Fibroblast of pulmonary artery (primary cell): Measurements from ENCODE around the gene TBX19.

ENCODE experiments used
- DNase-seq: peaks from one replicate; pipeline ENCODE4 v3.0.0-alpha.2; 2010; ENCODE audit warnings: low read depth
- H3K4me3 ChIP-seq: replicated peaks from 2 replicates; pipeline ENCODE4 v1.5.1; 2011; ENCODE audit warnings: low read depth, mild to moderate bottlenecking, control low read depth, low read length, moderate library complexity
- TF ChIP-seq, protein P1 (sequence below): IDR thresholded peaks from 2 replicates; pipeline ENCODE4 v1.5.1; 2011; ENCODE audit warnings: mild to moderate bottlenecking, control low read depth, low read length, inconsistent platforms; ENCODE audit errors: missing control alignments

TBX19 gene

DNA sequence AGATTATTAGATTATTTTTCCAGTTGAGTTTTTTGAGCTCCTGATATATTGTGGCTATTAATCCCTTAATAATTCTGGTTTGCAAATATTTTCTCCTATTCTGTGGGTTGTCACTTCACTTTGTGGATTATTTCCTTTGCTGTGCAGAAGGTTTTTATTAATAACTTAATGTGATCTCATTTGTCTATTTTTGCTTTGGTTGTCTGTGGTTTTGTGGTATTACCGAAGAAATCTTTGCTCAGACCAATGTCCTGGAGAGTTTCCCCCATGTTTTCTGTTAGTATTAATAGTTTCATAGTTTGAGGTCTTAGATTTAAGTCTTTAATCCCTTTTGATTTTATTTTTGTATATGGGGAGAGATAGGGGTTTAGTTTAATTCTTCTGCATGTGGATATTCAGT lies 7.1 kb upstream of the TBX19 start:
- TF ChIP-seq, protein P1, sequence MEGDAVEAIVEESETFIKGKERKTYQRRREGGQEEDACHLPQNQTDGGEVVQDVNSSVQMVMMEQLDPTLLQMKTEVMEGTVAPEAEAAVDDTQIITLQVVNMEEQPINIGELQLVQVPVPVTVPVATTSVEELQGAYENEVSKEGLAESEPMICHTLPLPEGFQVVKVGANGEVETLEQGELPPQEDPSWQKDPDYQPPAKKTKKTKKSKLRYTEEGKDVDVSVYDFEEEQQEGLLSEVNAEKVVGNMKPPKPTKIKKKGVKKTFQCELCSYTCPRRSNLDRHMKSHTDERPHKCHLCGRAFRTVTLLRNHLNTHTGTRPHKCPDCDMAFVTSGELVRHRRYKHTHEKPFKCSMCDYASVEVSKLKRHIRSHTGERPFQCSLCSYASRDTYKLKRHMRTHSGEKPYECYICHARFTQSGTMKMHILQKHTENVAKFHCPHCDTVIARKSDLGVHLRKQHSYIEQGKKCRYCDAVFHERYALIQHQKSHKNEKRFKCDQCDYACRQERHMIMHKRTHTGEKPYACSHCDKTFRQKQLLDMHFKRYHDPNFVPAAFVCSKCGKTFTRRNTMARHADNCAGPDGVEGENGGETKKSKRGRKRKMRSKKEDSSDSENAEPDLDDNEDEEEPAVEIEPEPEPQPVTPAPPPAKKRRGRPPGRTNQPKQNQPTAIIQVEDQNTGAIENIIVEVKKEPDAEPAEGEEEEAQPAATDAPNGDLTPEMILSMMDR = no peak
- DNase-seq = no peak
- no peak overlapping the region for H3K4me3 ChIP-seq

DNA sequence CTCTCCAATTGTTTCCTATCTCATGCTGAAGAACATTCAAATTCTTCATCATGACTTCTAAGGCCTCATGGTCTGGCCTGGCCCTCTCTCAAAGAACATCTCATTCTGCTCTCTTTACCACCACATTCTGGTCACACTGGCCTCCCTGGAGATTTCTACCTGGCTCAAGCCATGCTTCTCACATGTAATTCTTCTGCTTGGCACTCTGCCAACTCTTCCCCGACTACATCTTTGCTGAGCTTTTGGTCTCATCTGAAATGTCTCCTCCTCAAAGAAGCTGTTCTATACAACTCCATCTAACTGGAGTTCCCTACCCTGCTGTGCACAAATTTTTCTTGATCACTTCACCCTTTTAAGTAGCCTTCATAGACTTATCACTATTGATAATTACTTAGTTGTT lies 1.4 kb upstream of the TBX19 start:
- H3K4me3 ChIP-seq = no peak overlapping the region
- TF ChIP-seq, protein P1 = no peak
- no peak for DNase-seq

DNA sequence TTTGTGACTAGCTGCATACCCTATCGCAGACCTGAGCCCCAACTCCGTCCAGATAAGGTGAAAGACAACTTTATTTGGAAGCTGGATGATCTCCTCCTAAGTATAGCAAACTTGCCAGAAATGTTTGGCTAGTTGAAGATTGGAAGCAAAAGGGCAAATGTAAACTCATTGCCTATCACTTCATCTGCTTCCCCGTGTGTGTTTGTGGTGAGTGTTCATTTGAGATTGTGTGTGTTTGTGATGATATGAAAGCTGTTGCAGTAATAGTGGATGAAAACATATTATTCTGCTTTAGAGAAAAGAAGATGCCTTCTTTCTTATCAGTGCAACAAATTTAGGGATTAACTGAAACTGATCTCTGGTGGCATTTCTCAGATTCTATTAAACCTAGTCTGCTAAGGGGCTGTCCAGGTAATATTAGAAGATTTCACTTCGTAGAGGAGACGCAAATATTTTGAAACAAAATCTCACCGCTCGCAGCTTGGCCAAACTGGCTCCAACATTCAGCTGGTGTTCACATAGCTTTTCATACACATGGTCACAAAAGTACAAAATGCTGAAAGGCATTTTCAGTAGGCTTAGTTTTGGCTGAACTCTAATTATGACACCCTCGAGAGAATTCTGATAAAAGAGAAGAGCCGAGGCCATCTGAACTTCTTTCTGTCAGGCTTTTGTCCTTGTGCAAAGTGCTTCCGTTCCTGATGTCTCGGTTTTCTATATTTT lies 1.1 kb downstream of the TBX19 start:
- TF ChIP-seq, protein P1 = no peak
- DNase-seq = no peak

DNA sequence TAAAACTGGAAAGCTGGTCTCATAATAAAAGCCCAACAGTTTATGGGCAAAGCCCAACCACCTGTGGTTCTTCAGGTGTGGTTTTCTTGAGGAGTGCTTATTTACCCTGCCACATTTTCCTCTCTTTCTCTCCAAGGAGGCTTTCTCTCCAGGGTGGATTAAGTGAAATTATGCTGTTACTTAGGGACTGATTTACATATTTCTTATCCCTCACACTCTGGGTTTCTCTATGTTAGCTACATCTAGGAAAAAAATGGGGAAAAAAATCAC lies 4.8 kb downstream of the TBX19 start:
- no peak overlapping the region for H3K4me3 ChIP-seq
- TF ChIP-seq, protein P1 = no peak
- DNase-seq = no peak

More for the DNA sequence above, 1.1 kb downstream of the TBX19 start:
- H3K4me3 ChIP-seq = no peak overlapping the region

DNA sequence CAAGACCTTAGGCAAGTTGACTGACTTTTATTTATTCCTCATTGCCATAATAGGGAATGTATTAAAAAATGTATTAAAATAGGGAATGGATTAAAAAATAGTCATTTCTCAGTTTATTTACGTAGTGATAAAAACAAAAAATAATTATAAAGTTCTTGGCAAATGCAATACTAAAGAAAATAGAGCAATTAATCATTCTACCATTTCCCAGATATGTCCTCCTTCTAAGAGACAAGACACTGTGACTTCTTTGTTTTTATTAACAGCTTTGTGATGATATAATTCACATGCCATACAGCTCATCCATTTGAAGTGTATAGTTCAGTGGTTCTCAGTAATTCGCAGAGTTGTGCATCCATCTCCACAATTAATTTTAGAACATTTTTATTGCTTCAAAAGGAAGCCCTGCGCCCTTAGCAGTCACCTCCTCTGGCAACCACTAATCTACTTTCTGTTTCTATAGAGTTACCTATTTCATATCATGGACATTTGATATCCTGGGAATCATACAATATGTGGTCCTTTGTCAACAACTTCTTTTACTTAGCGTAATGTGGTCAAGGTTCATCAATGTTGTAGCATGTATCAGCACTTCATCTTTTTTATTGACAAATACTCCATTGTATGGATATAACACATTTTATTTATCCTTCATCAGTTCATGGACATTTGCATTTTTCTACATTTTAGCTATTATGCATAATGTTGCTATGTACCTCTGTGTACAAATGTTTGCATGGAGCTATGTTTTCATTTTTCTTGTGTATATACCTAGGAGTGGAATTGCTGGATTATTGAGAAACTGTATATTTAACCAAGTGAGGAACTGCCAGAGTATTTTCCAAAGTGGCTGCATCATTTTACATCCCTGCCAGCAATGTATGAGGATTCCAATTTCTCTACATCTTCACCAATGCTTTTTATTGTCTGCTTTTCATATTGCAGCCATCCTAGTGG lies 5.6 kb downstream of the TBX19 start:
- TF ChIP-seq, protein P1 = no peak
- no peak for DNase-seq
- H3K4me3 ChIP-seq = no peak overlapping the region

GRCh38 chr1:168287237-168287664 lies 6.6 kb downstream of the TBX19 start:
- DNase-seq = peak; percentile 80
- TF ChIP-seq, protein P1 = no peak
- no peak overlapping the region for H3K4me3 ChIP-seq
